HEK293T (cell line): ENCODE results near the gene ANXA6.
"Not testable (repeated sequence)": the region's sequence is repeated elsewhere in the genome, so short reads cannot be mapped to it uniquely, and the experiment has no call there.

Experiments
- CTCF ChIA-PET: fragments of 350-600 bp; formaldehyde crosslinking; extraction: SDS; loops from one replicate; lab custom pipeline; 2021; ENCODE audit warnings: antibody characterized with exemption, inconsistent platforms; lab: Yijun Ruan, JAX
- POLR2A ChIA-PET: fragments of 350-600 bp; formaldehyde crosslinking; extraction: SDS; loops from one replicate; lab custom pipeline; 2020; ENCODE audit warnings: antibody characterized with exemption, inconsistent platforms; lab: Yijun Ruan, JAX
- DNase-seq: peaks from one replicate; pipeline ENCODE4 v3.0.0; 2012; ENCODE audit warnings: mixed read lengths; ENCODE audit errors: extremely low spot score
- ARNT ChIP-seq: fragments of 450-650 bp; IDR thresholded peaks from 2 replicates; pipeline ENCODE4 v1.6.1; 2017; ENCODE audit warnings: mild to moderate bottlenecking
- BHLHE40 ChIP-seq: fragments of 450-650 bp; IDR thresholded peaks from 2 replicates; pipeline ENCODE4 v1.6.1; 2016; ENCODE audit warnings: mild to moderate bottlenecking, moderate library complexity, borderline replicate concordance
- CTBP1 ChIP-seq: fragments of 450-650 bp; IDR thresholded peaks from 2 replicates; pipeline ENCODE4 v1.6.1; 2016; ENCODE audit warnings: borderline replicate concordance
- ELF4 ChIP-seq: fragments of 450-650 bp; IDR thresholded peaks from 2 replicates; pipeline ENCODE4 v1.6.1; 2017; ENCODE audit warnings: antibody characterized with exemption
- FOXA1 ChIP-seq: fragments of 450-650 bp; IDR thresholded peaks from 2 replicates; pipeline ENCODE4 v1.6.1; 2016; ENCODE audit warnings: mild to moderate bottlenecking
- FOXK2 ChIP-seq: fragments of 450-650 bp; IDR thresholded peaks from 2 replicates; pipeline ENCODE4 v1.6.1; 2016; ENCODE audit warnings: mild to moderate bottlenecking
- FOXM1 ChIP-seq: fragments of 450-650 bp; IDR thresholded peaks from 2 replicates; pipeline ENCODE4 v1.6.1; 2017; ENCODE audit warnings: mild to moderate bottlenecking, borderline replicate concordance
- HDGF ChIP-seq: fragments of 450-650 bp; IDR thresholded peaks from 2 replicates; pipeline ENCODE4 v1.6.1; 2017; ENCODE audit warnings: antibody characterized with exemption, borderline replicate concordance
- L3MBTL2 ChIP-seq: fragments of 450-650 bp; conservative IDR thresholded peaks from 2 replicates; pipeline ENCODE4 v1.6.1; 2016; ENCODE audit warnings: mild to moderate bottlenecking
- LEF1 ChIP-seq: fragments of 450-650 bp; IDR thresholded peaks from 2 replicates; pipeline ENCODE4 v1.6.1; 2017; ENCODE audit warnings: mild to moderate bottlenecking, borderline replicate concordance
- NFRKB ChIP-seq: fragments of 450-650 bp; IDR thresholded peaks from 2 replicates; pipeline ENCODE4 v1.6.1; 2016; ENCODE audit warnings: mild to moderate bottlenecking, moderate library complexity
- SP1 ChIP-seq: fragments of 450-650 bp; IDR thresholded peaks from 2 replicates; pipeline ENCODE4 v1.6.1; 2017
- SUZ12 ChIP-seq: fragments of 450-650 bp; IDR thresholded peaks from 2 replicates; pipeline ENCODE4 v1.6.1; 2016; ENCODE audit warnings: mild to moderate bottlenecking
- TARDBP ChIP-seq: fragments of 450-650 bp; IDR thresholded peaks from 2 replicates; pipeline ENCODE4 v1.6.1; 2016
- ZNF384 ChIP-seq: fragments of 450-650 bp; IDR thresholded peaks from 2 replicates; pipeline ENCODE4 v1.6.1; 2016
- TF ChIP-seq, protein P1 (sequence below): fragments of 450-650 bp; IDR thresholded peaks from 2 replicates; pipeline ENCODE4 v1.6.1; 2016

The ANXA6 gene

DNA sequence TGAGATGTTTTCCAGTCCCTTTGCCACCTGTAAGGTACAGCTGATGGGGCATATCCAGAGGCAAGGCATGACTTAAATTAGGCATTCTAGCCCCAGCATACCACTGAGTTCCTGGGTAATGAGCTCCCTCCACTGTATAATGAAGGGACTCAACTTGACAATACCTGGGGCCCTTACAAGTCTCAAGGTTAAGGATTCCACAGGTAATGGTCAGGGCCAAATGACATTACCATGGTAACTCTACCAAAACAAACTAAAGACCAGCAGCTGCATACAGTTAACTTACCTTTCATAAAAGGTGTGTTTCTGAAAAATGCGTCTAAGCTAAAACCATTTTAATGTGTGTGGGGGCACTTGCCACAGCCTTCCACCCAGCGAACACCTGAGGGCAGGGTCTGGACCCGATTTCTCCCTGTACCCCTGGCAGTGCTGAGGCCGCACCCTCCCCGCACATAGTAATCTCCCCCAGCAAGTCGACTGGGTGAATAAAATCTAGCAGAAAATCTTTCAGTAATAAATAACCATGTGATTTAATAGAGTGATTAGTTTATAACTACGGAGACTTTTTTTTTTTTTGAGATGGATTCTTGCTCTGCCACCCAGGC is 42.1 kb upstream of the ANXA6 start:
- no peak for TF ChIP-seq SP1
- no peak for TF ChIP-seq ZNF384
- no peak for TF ChIP-seq ELF4
- no peak for TF ChIP-seq LEF1
- TF ChIP-seq FOXK2, result no peak
- no peak for TF ChIP-seq FOXM1
- no peak for TF ChIP-seq BHLHE40
- no peak for TF ChIP-seq CTBP1
- TF ChIP-seq NFRKB, result no peak
- TF ChIP-seq L3MBTL2, result no peak
- no peak for TF ChIP-seq SUZ12
- TF ChIP-seq ARNT, result no peak
- no peak for TF ChIP-seq TARDBP
- POLR2A ChIA-PET, result no interaction called here
- DNase-seq, result no peak
- CTCF ChIA-PET, result no interaction called here

DNA sequence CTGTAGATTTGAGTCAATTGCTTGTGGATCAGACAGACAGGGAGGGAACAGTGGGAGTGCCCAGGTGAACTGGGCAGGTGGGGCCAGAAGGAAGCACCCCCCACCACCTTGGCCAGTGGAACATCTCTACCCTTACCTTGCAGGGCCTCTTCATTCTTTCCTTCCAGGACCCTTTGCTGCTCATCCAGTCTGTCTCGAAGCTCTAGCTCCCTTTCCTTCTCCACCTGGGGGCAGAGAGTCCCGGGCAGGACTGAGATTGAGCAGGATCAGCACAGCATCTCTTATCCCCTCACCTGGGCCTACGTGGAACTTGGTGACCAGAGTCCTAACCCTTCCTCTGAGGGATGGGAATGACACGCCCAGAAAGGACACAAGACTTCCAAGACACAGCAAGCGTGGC is 41.3 kb upstream of the ANXA6 start:
- TF ChIP-seq LEF1 (no peak), L3MBTL2 (no peak), SP1 (no peak)
- POLR2A ChIA-PET, result no interaction called here
- DNase-seq, result no peak
- CTCF ChIA-PET, result no interaction called here

DNA sequence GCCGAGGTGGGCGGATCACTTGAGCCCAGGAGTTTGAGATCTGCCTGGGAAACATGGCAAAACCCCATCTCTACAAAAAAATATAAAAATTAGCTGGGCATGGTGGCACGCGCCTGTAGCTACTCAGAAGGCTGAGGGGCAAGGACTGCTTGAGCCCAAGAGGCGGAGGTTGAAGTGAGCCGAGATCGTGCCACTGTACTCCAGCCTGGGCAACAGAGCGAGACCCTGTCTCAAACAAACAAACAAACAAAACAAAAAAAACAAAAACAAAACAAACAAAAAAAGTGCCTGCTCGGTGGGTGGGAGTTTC is 39.7 kb upstream of the ANXA6 start:
- DNase-seq, POLR2A ChIA-PET: not testable (repeated sequence)
- CTCF ChIA-PET, result interaction anchor here (0.6 kb wide), 1 partner anchor 142 kb away, joined by 3 read pairs; no protein-coding TSS in a partner anchor

DNA sequence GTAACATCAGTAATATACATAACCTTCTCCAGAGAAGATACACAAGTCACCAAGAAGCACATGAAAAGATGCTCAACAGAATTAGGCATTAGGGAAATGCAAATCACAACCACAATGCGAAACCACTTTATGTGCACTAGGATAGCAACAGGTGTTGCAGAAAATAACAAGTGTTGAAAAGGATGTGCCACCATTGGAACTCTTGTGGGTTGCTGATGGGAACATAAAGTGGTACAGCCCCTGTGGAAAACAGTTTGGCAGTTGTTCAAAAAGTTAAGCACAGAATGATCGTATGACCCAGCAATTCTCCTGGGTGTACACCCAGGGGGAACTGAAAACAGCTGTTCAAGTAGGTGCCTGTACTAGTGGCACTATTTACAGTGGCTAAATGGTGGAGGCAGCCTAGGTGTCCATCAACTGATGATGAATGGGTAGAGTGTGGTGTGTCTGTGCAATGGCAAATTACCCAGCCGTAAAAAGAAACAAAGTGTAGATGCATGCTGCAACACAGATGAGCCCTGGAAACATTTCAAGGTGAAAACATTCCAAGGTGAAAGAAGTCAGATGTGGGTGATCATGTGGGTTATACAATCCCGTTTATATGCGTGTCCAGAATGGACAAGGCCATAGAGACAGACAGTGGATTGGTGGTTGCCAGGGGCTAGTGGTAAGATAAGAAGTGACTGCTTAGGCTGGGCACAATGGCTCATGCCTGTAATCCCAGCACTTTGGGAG is 39.1 kb upstream of the ANXA6 start:
- POLR2A ChIA-PET, result no interaction called here
- DNase-seq, result no peak
- CTCF ChIA-PET, result interaction anchor here (0.6 kb wide), 1 partner anchor 142 kb away, joined by 3 read pairs; no protein-coding TSS in a partner anchor
- TF ChIP-seq ELF4 (no peak), ARNT (no peak), FOXM1 (no peak), FOXA1 (no peak), SP1 (no peak), L3MBTL2 (no peak), SUZ12 (no peak), ZNF384 (no peak), CTBP1 (no peak), TARDBP (no peak), HDGF (no peak), FOXK2 (no peak)
- TF ChIP-seq, protein P1, sequence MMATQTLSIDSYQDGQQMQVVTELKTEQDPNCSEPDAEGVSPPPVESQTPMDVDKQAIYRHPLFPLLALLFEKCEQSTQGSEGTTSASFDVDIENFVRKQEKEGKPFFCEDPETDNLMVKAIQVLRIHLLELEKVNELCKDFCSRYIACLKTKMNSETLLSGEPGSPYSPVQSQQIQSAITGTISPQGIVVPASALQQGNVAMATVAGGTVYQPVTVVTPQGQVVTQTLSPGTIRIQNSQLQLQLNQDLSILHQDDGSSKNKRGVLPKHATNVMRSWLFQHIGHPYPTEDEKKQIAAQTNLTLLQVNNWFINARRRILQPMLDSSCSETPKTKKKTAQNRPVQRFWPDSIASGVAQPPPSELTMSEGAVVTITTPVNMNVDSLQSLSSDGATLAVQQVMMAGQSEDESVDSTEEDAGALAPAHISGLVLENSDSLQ, result no peak

DNA sequence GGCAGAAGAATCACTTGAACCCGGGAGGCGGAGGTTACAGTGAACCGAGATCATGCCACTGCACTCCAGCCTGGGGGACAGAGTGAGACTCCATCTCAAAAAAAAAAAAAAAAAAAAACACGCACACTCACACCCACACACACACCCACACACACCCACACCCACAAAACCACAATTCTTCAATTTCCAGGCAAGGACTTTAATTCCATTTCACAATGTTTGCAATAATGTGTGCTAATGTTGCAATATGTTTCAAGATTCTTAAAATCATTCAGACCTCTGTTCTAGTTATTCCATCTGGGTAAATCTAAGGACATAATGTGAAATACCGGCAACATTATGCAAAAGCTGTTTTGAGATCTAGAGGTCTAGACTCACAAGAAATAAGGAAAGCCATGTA is 38.0 kb upstream of the ANXA6 start:
- no peak for DNase-seq
- no peak for TF ChIP-seq FOXK2
- TF ChIP-seq ARNT, result no peak
- no peak for TF ChIP-seq CTBP1
- TF ChIP-seq ELF4, result no peak
- no peak for TF ChIP-seq NFRKB
- TF ChIP-seq SUZ12, result no peak
- TF ChIP-seq FOXA1, result no peak
- no peak for TF ChIP-seq FOXM1
- TF ChIP-seq BHLHE40, result no peak
- ChIA-PET CTCF (no interaction called here), POLR2A (no interaction called here)

DNA sequence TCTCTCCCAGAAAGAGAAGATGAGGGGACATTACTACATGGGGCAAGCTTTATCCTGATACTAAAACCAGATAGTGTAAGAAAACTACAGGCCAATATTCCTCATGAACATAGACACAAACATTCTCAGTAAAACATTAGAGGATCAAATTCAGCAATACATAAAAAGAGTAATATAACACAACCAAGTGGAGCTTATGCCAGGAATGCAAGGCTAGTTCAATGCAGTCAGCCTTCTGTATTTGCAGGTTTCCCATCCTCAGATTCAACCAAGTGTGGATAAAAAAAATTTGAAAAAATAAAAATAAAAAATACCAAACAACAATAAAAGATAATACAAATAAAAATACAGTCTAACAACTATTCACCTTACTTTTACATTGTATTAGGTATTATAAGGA is 35.0 kb upstream of the ANXA6 start:
- POLR2A ChIA-PET, result no interaction called here
- CTCF ChIA-PET, result interaction anchor here (0.6 kb wide), 1 partner anchor 540 kb away, joined by 3 read pairs; no protein-coding TSS in a partner anchor

DNA sequence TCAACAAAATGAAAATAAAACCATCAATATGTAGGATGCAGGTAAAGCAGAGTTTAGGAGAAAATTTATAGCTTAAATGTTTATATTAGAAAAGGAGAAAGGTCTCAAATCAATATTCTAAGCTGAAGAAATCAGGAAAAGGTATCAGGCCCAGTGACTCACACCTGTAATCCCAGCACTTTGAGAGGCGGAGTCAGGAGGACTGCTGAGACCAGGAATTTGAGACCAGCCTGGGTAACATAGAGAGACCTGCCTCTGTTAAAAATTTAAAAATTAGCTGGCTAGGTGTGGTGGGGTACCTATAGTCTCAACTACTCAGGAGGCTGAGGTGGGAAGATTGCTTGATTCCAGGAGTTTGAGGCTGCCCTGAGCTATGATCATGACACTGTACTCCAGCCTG is 34.1 kb upstream of the ANXA6 start:
- TF ChIP-seq SP1, result no peak
- TF ChIP-seq TARDBP, result no peak
- TF ChIP-seq ZNF384, result no peak
- no peak for TF ChIP-seq ELF4
- no peak for TF ChIP-seq FOXK2
- no peak for TF ChIP-seq HDGF
- no peak for TF ChIP-seq FOXM1
- no peak for TF ChIP-seq FOXA1
- no peak for TF ChIP-seq NFRKB
- ChIA-PET POLR2A (no interaction called here), CTCF (interaction anchor here (0.6 kb wide), 1 partner anchor 541 kb away, joined by 3 read pairs; no protein-coding TSS in a partner anchor)
- DNase-seq, result no peak

More for the DNA sequence above, 35.0 kb upstream of the ANXA6 start:
- TF ChIP-seq FOXM1 (no peak), FOXA1 (no peak), ELF4 (no peak), NFRKB (no peak), SUZ12 (no peak), LEF1 (no peak), CTBP1 (no peak), SP1 (no peak)
- no peak for DNase-seq

DNA sequence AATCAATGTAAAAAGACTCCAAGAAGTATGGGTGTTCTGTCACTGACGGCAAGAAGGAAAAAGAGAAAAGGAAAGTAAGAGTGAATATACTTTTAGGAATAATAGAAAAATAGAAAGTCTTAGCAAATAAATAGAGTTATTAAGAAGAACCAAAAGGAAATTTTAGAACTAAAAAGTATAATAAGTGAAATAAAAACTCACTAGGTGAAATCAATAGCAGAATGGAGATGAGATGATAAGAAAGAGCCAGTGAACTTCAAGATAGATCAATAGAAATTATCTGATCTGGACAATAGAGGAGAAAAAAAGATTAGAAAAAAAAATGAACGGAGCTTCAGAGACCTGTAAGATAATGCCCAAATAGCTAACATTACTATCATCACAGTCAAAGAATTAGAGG is 31.6 kb upstream of the ANXA6 start:
- ChIA-PET CTCF (interaction anchor here (1.0 kb wide), 1 partner anchor 63 kb away, joined by 3 read pairs; no protein-coding TSS in a partner anchor), POLR2A (no interaction called here)
- TF ChIP-seq LEF1, result no peak
- no peak for TF ChIP-seq ZNF384
- TF ChIP-seq, protein P1, result no peak
- no peak for TF ChIP-seq FOXM1
- no peak for TF ChIP-seq ELF4
- no peak for DNase-seq
